CD1c-positive myeloid dendritic cell (primary cell): Measurements from ENCODE around the gene APLN.

Experiments
- DNase-seq: peaks from one replicate; pipeline ENCODE4 v3.0.0-alpha.2; 2016; ENCODE audit errors: extremely low spot score

APLN gene

GRCh38 chrX:129596077-129596476 is 58.7 kb downstream of the APLN start:
- no peak for DNase-seq
